ENCODE measurements around the gene SNX10. TPM values are rescaled to one million over a fixed set of nuclear protein-coding genes. Genes with fewer than 3 reads are reported as not detected.

Gene SNX10
- total RNA-seq, 1 experiment from 2014 or later: 9.8 TPM

DNA sequence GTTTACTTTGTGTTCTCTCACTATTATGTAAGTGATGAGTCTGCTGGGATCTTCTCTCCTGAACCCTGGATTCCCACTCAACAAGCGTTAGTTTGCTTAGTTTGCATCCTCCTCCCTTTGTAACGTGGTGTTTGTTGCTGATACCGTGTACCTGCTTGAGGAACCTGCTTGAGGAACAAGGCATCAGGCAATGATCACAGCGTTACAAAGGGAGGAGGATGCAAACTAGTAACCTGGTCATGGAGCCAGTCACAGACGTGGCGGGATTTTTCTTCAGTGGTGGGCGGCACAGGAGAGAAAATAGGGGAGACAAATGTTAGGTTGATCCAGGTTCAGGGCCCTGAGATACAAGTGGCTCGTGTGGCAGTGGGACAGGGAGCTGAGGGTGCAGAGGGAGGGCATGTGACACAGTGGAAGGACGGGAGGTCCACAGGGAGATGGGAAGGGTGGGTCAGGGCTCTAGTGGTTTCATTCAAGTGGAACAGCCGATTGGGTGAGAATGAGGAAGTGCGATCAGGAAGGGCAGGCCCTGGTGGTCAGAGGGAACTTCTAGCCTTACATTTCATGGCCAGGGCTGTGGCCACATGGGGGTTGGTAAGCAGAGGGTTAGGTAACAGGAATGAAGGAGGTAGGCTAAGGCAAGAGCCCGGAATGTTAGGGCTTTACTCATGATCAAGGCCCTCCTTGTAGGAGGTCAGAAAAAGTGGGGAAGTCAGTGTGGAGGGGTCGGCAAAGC, 38.0 kb downstream of the SNX10 start:
- no peak for TF ChIP-seq EZH2 (IDR thresholded peaks at IDR 0.05; ENCODE audit: low read depth)
- TF ChIP-seq, protein P1, sequence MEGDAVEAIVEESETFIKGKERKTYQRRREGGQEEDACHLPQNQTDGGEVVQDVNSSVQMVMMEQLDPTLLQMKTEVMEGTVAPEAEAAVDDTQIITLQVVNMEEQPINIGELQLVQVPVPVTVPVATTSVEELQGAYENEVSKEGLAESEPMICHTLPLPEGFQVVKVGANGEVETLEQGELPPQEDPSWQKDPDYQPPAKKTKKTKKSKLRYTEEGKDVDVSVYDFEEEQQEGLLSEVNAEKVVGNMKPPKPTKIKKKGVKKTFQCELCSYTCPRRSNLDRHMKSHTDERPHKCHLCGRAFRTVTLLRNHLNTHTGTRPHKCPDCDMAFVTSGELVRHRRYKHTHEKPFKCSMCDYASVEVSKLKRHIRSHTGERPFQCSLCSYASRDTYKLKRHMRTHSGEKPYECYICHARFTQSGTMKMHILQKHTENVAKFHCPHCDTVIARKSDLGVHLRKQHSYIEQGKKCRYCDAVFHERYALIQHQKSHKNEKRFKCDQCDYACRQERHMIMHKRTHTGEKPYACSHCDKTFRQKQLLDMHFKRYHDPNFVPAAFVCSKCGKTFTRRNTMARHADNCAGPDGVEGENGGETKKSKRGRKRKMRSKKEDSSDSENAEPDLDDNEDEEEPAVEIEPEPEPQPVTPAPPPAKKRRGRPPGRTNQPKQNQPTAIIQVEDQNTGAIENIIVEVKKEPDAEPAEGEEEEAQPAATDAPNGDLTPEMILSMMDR (conservative IDR thresholded peaks at IDR 0.05): no peak
- H3K36me3 ChIP-seq (ENCODE audit: low read depth): no peaks in the 10 kb centered on the region
- H3F3A ChIP-seq (ENCODE audit: insufficient read depth, low read depth): no peaks in the 10 kb centered on the region
- no peaks in the 10 kb centered on the region for H4K20me1 ChIP-seq (ENCODE audit: insufficient read depth)
- ChIA-PET CTCF (no interaction called here), POLR2A (ENCODE audit: unreplicated experiment) (no interaction called here)
- DNase-seq: no peak
- no peaks in the 10 kb centered on the region for H3K27me3 ChIP-seq (ENCODE audit: insufficient read depth, low read depth)
- BruUV-seq (replicated peaks): no TSS peak
- H3K4me1 ChIP-seq (replicated peaks; ENCODE audit: insufficient read depth): no peaks in the 10 kb centered on the region
- no peaks in the 10 kb centered on the region for H3K9me3 ChIP-seq (ENCODE audit: insufficient read depth, low read depth)
- H3K4me3 ChIP-seq: no peak overlapping the region
- no peak overlapping the region for H3K27ac ChIP-seq
- no peaks in the 10 kb centered on the region for H3K79me2 ChIP-seq (ENCODE audit: low read depth)
- intact Hi-C loops (cut with micrococcal nuclease; ENCODE audit: unreplicated experiment): no loop called here
- no peak overlapping the region; the same call in 1 of the 2 replicates for H2AFZ ChIP-seq
- H3K9me2 ChIP-seq (ENCODE audit: insufficient read depth): no peaks in the 10 kb centered on the region
- H3K4me2 ChIP-seq: no peak overlapping the region

DNA sequence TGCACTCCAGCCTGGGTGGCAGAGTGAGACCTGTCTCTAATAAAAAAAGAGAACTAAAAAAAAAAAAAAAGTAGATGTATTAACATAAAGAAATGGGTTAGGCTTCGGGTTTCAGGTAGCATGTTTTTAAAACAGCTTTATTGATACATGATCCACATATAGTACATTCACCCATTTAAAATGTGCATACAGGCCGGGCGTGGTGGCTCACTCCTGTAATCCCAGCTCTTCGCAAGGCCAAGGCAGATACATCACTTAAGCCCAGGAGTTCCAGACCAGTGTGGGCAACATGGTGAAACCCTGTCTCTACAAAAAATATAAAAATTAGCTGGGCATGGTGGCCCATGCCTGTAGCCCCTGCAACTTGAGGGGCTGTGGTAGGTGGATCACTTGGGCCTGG, 39.5 kb downstream of the SNX10 start:
- H3K4me3 ChIP-seq: no peak overlapping the region
- DNase-seq: no peak
- H3K4me1 ChIP-seq (replicated peaks; ENCODE audit: insufficient read depth): no peaks in the 10 kb centered on the region
- BruUV-seq (replicated peaks): no TSS peak
- H3K36me3 ChIP-seq (ENCODE audit: low read depth): no peaks in the 10 kb centered on the region
- no peaks in the 10 kb centered on the region for H3K9me3 ChIP-seq (ENCODE audit: insufficient read depth, low read depth)
- ChIA-PET CTCF (no interaction called here), POLR2A (ENCODE audit: unreplicated experiment) (no interaction called here)
- no peaks in the 10 kb centered on the region for H4K20me1 ChIP-seq (ENCODE audit: insufficient read depth)
- H3K27me3 ChIP-seq (ENCODE audit: insufficient read depth, low read depth): no peaks in the 10 kb centered on the region
- H3K27ac ChIP-seq: no peak overlapping the region
- H3K79me2 ChIP-seq (ENCODE audit: low read depth): no peaks in the 10 kb centered on the region
- intact Hi-C loops (cut with micrococcal nuclease; ENCODE audit: unreplicated experiment): no loop called here
- no peak overlapping the region for H3K4me2 ChIP-seq
- TF ChIP-seq EZH2 (IDR thresholded peaks at IDR 0.05; ENCODE audit: low read depth): no peak
- TF ChIP-seq, protein P1 (conservative IDR thresholded peaks at IDR 0.05): no peak
- H2AFZ ChIP-seq: no peak overlapping the region
- H3F3A ChIP-seq (ENCODE audit: insufficient read depth, low read depth): no peaks in the 10 kb centered on the region
- no peaks in the 10 kb centered on the region for H3K9me2 ChIP-seq (ENCODE audit: insufficient read depth)

GRCh38 chr7:26331789-26332188, 40.1 kb downstream of the SNX10 start:
- TF ChIP-seq, protein P1 (conservative IDR thresholded peaks at IDR 0.05): no peak
- TF ChIP-seq EZH2 (IDR thresholded peaks at IDR 0.05; ENCODE audit: low read depth): no peak
- Histone ChIP-seq H3F3A (ENCODE audit: insufficient read depth, low read depth) (no peaks in the 10 kb centered on the region), H3K36me3 (ENCODE audit: low read depth) (no peaks in the 10 kb centered on the region), H3K9me2 (ENCODE audit: insufficient read depth) (no peaks in the 10 kb centered on the region), H3K4me3 (no peak overlapping the region), H2AFZ (no peak overlapping the region), H3K9me3 (ENCODE audit: insufficient read depth, low read depth) (no peaks in the 10 kb centered on the region), H3K27ac (no peak overlapping the region), H3K27me3 (ENCODE audit: insufficient read depth, low read depth) (no peaks in the 10 kb centered on the region), H3K4me2 (no peak overlapping the region), H3K4me1 (replicated peaks; ENCODE audit: insufficient read depth) (no peaks in the 10 kb centered on the region), H3K79me2 (ENCODE audit: low read depth) (no peaks in the 10 kb centered on the region), H4K20me1 (ENCODE audit: insufficient read depth) (no peaks in the 10 kb centered on the region)
- no peak for DNase-seq
- CTCF ChIA-PET: no interaction called here
- BruUV-seq (replicated peaks): no TSS peak
- POLR2A ChIA-PET (ENCODE audit: unreplicated experiment): no interaction called here
- intact Hi-C loops (cut with micrococcal nuclease; ENCODE audit: unreplicated experiment): no loop called here

Measured in PC-9 (cell line).